ENCODE results near the gene MAF.

The MAF gene

GRCh38 chr16:79613009-79613408 lies 12.5 kb upstream of the MAF start:
- TF ChIP-seq CEBPB (IDR thresholded peaks at IDR 0.05), result no peak
- no peak for TF ChIP-seq RAD21 (IDR thresholded peaks at IDR 0.05; ENCODE audit: low read depth)
- no peak for TF ChIP-seq FOXM1 (IDR thresholded peaks at IDR 0.05; ENCODE audit: borderline replicate concordance, low read depth)
- TF ChIP-seq USF1 (IDR thresholded peaks at IDR 0.05), result no peak
- TF ChIP-seq REST (IDR thresholded peaks at IDR 0.05; ENCODE audit: low read depth), result no peak
- no peak for TF ChIP-seq YY1 (IDR thresholded peaks at IDR 0.05; ENCODE audit: low read depth)
- no peak for TF ChIP-seq TCF12 (IDR thresholded peaks at IDR 0.05; ENCODE audit: low read depth)
- TF ChIP-seq CREB1 (IDR thresholded peaks at IDR 0.05; ENCODE audit: low read depth), result no peak
- TF ChIP-seq EGR1 (IDR thresholded peaks at IDR 0.05), result no peak
- no peak for TF ChIP-seq TEAD4 (IDR thresholded peaks at IDR 0.05)
- no peak for TF ChIP-seq ZBTB7A (IDR thresholded peaks at IDR 0.05; ENCODE audit: low read depth)
- TF ChIP-seq EP300 (IDR thresholded peaks at IDR 0.05; ENCODE audit: borderline replicate concordance), result no peak
- no peak for TF ChIP-seq NFIC (IDR thresholded peaks at IDR 0.05)
- TF ChIP-seq MAX (IDR thresholded peaks at IDR 0.05), result no peak
- TF ChIP-seq TAF1 (IDR thresholded peaks at IDR 0.05; ENCODE audit: low read depth), result no peak

GRCh38 chr16:79612207-79612606 lies 11.7 kb upstream of the MAF start:
- no peak for TF ChIP-seq USF1 (IDR thresholded peaks at IDR 0.05)
- no peak for TF ChIP-seq EGR1 (IDR thresholded peaks at IDR 0.05)
- TF ChIP-seq RAD21 (IDR thresholded peaks at IDR 0.05; ENCODE audit: low read depth), result no peak
- TF ChIP-seq EP300 (IDR thresholded peaks at IDR 0.05; ENCODE audit: borderline replicate concordance), result no peak
- TF ChIP-seq YY1 (IDR thresholded peaks at IDR 0.05; ENCODE audit: low read depth), result no peak
- no peak for TF ChIP-seq REST (IDR thresholded peaks at IDR 0.05; ENCODE audit: low read depth)
- TF ChIP-seq TEAD4 (IDR thresholded peaks at IDR 0.05), result no peak

GRCh38 chr16:79610771-79611170 lies 10.2 kb upstream of the MAF start:
- TF ChIP-seq ZBTB7A (IDR thresholded peaks at IDR 0.05; ENCODE audit: low read depth) (no peak), TCF12 (IDR thresholded peaks at IDR 0.05; ENCODE audit: low read depth) (no peak), REST (IDR thresholded peaks at IDR 0.05; ENCODE audit: low read depth) (no peak), FOXM1 (IDR thresholded peaks at IDR 0.05; ENCODE audit: borderline replicate concordance, low read depth) (no peak), USF1 (IDR thresholded peaks at IDR 0.05) (no peak), YY1 (IDR thresholded peaks at IDR 0.05; ENCODE audit: low read depth) (no peak), CEBPB (IDR thresholded peaks at IDR 0.05) (no peak), TAF1 (IDR thresholded peaks at IDR 0.05; ENCODE audit: low read depth) (no peak), EP300 (IDR thresholded peaks at IDR 0.05; ENCODE audit: borderline replicate concordance) (no peak), MAX (IDR thresholded peaks at IDR 0.05) (no peak)

GRCh38 chr16:79609861-79610260 lies 9.3 kb upstream of the MAF start:
- TF ChIP-seq USF1 (IDR thresholded peaks at IDR 0.05) (no peak), RAD21 (IDR thresholded peaks at IDR 0.05; ENCODE audit: low read depth) (no peak), MAX (IDR thresholded peaks at IDR 0.05) (no peak), NFIC (IDR thresholded peaks at IDR 0.05) (no peak), TEAD4 (IDR thresholded peaks at IDR 0.05) (no peak), TAF1 (IDR thresholded peaks at IDR 0.05; ENCODE audit: low read depth) (no peak), FOXM1 (IDR thresholded peaks at IDR 0.05; ENCODE audit: borderline replicate concordance, low read depth) (no peak), EP300 (IDR thresholded peaks at IDR 0.05; ENCODE audit: borderline replicate concordance) (no peak), ZBTB7A (IDR thresholded peaks at IDR 0.05; ENCODE audit: low read depth) (no peak), TCF12 (IDR thresholded peaks at IDR 0.05; ENCODE audit: low read depth) (no peak), YY1 (IDR thresholded peaks at IDR 0.05; ENCODE audit: low read depth) (no peak), REST (IDR thresholded peaks at IDR 0.05; ENCODE audit: low read depth) (no peak)

Measured in Ishikawa (cell line).